SU-DHL-6 (cell line): Measurements from ENCODE around the gene FAM107B.

Experiments
- H2AFZ ChIP-seq: fragments of 200-600 bp; sonication (generic); 2 replicates; pipeline ENCODE4 v1.6.1; 2014; ENCODE audit warnings: low read depth, mild to moderate bottlenecking, moderate library complexity, mixed read lengths, antibody characterized with exemption, low read length; ENCODE audit not compliant: severe bottlenecking
- H3F3A ChIP-seq: fragments of 200-600 bp; shearing (Covaris generic); 2 replicates; pipeline ENCODE4 v1.6.0; 2016; ENCODE audit warnings: antibody characterized with exemption, mild to moderate bottlenecking; ENCODE audit not compliant: insufficient read depth
- H3K27ac ChIP-seq: fragments of 200-600 bp; sonication (generic); 2 replicates; pipeline ENCODE4 v1.5.1; 2016; ENCODE audit warnings: low read depth, mild to moderate bottlenecking, low read length, moderate library complexity, mixed read lengths
- H3K27me3 ChIP-seq: fragments of 200-600 bp; sonication (generic), shearing (Covaris generic); 2 replicates; pipeline ENCODE4 v1.6.0; 2014; ENCODE audit warnings: mild to moderate bottlenecking, low read length
- H3K36me3 ChIP-seq: fragments of 200-600 bp; sonication (generic); 2 replicates; pipeline ENCODE4 v1.6.1; 2014; ENCODE audit warnings: mild to moderate bottlenecking, low read length, mixed read lengths
- H3K4me2 ChIP-seq: fragments of 300-600, 200-600 bp; shearing (Covaris generic), sonication (generic); 2 replicates; pipeline ENCODE4 v1.6.0; 2014; ENCODE audit warnings: low read length, low read depth, mild to moderate bottlenecking; ENCODE audit not compliant: poor library complexity, severe bottlenecking
- H3K4me3 ChIP-seq: fragments of 200-600 bp; sonication (generic); 2 replicates; pipeline ENCODE4 v1.5.1; 2014; ENCODE audit warnings: antibody characterized with exemption, low read length, mild to moderate bottlenecking, mixed read lengths; ENCODE audit not compliant: insufficient read depth, poor library complexity, severe bottlenecking
- H3K79me2 ChIP-seq: fragments of 200-600 bp; sonication (generic); 2 replicates; pipeline ENCODE4 v1.6.1; 2014; ENCODE audit warnings: mild to moderate bottlenecking, low read length, moderate library complexity; ENCODE audit not compliant: insufficient read depth
- H3K9ac ChIP-seq: fragments of 200-600 bp; sonication (generic); 2 replicates; pipeline ENCODE4 v1.7.0; 2014; ENCODE audit warnings: mild to moderate bottlenecking, low read length
- H3K9me2 ChIP-seq: fragments of 200-600 bp; sonication (generic); replicated peaks from 2 replicates; pipeline ENCODE4 v1.6.1; 2014; ENCODE audit warnings: low read length; ENCODE audit not compliant: insufficient read depth
- H3K9me3 ChIP-seq: fragments of 200-600 bp; sonication (generic); 2 replicates; pipeline ENCODE4 v1.6.1; 2014; ENCODE audit warnings: low read length, mixed read lengths; ENCODE audit not compliant: insufficient read depth
- H4K20me1 ChIP-seq: fragments of 200-600 bp; sonication (generic); 2 replicates; pipeline ENCODE4 v1.6.1; 2014; ENCODE audit warnings: low read depth, mild to moderate bottlenecking, antibody characterized with exemption, low read length, moderate library complexity, mixed read lengths
- CTCF ChIP-seq: fragments of 200-600 bp; sonication (generic); IDR thresholded peaks from one replicate; pipeline ENCODE4 v1.5.1; 2017; ENCODE audit warnings: antibody characterized with exemption, mild to moderate bottlenecking, low read length, moderate library complexity; ENCODE audit not compliant: insufficient read depth, poor library complexity, severe bottlenecking
- EZH2phosphoT487 ChIP-seq: fragments of 200-600 bp; sonication (generic), shearing (Covaris generic); conservative IDR thresholded peaks from 2 replicates; pipeline ENCODE4 v1.6.1; 2018; ENCODE audit warnings: mild to moderate bottlenecking, antibody characterized with exemption, low read length, moderate library complexity, mixed read lengths

FAM107B gene

GRCh38 chr10:14600065-14600464 is 174.6 kb downstream of the FAM107B start:
- Histone ChIP-seq H3K4me2 (no peak overlapping the region), H3K9me2 (no peaks in the 10 kb centered on the region), H3K9me3 (no peaks in the 10 kb centered on the region), H4K20me1 (peaks cover 21% of the 10 kb centered on the region; the same call in 1 of the 2 replicates), H3K9ac (no peak overlapping the region), H3F3A (peaks cover 10% of the 10 kb centered on the region; the same call in 1 of the 2 replicates), H2AFZ (no peak overlapping the region), H3K36me3 (peaks cover 41% of the 10 kb centered on the region), H3K79me2 (peaks cover 86% of the 10 kb centered on the region), H3K27ac (no peak overlapping the region), H3K27me3 (no peaks in the 10 kb centered on the region), H3K4me3 (no peak overlapping the region)
- TF ChIP-seq EZH2phosphoT487: no peak
- no peak for TF ChIP-seq CTCF

- TF ChIP-seq EZH2phosphoT487 (no peak), CTCF (no peak)
- Histone ChIP-seq H2AFZ (no peak overlapping the region), H3K79me2 (peaks cover 96% of the 10 kb centered on the region), H3K4me2 (no peak overlapping the region), H3K9ac (no peak overlapping the region), H3K9me3 (no peaks in the 10 kb centered on the region), H3K27me3 (no peaks in the 10 kb centered on the region), H3K27ac (no peak overlapping the region), H3K36me3 (peaks cover 41% of the 10 kb centered on the region), H3K9me2 (no peaks in the 10 kb centered on the region), H3F3A (peaks cover 6% of the 10 kb centered on the region; the same call in 1 of the 2 replicates), H3K4me3 (no peak overlapping the region), H4K20me1 (peaks cover 21% of the 10 kb centered on the region; the same call in 1 of the 2 replicates)
Measured at GRCh38 chr10:14598809-14599764, 175.6 kb downstream of the FAM107B start.

GRCh38 chr10:14595526-14596182 is 179.0 kb downstream of the FAM107B start:
- Histone ChIP-seq H3K36me3 (peaks cover 40% of the 10 kb centered on the region), H3K9me3 (no peaks in the 10 kb centered on the region), H3K4me3 (no peak overlapping the region), H3F3A (peaks cover 5% of the 10 kb centered on the region; the same call in 1 of the 2 replicates), H2AFZ (no peak overlapping the region), H3K79me2 (peaks cover 99% of the 10 kb centered on the region), H3K27me3 (no peaks in the 10 kb centered on the region), H3K9ac (no peak overlapping the region), H3K27ac (no peak overlapping the region), H3K9me2 (no peaks in the 10 kb centered on the region), H3K4me2 (no peak overlapping the region), H4K20me1 (peaks cover 37% of the 10 kb centered on the region; the same call in 1 of the 2 replicates)
- TF ChIP-seq EZH2phosphoT487 (no peak), CTCF (no peak)
